SK-N-SH (cell line): ENCODE data around the gene RPRM.
"Not testable (repeated sequence)": the region's sequence is repeated elsewhere in the genome, so short reads cannot be mapped to it uniquely, and the experiment has no call there.

Experiments used
- CTCF ChIP-seq: fragments of 200-600 bp; sonication (generic); IDR thresholded peaks from 2 replicates; pipeline ENCODE4 v1.6.1; 2017; ENCODE audit warnings: antibody characterized with exemption, mild to moderate bottlenecking, moderate library complexity
- REST ChIP-seq: IDR thresholded peaks from 2 replicates; pipeline ENCODE4 v1.6.1; 2012; ENCODE audit warnings: mild to moderate bottlenecking, low read depth, low read length, moderate library complexity
- SMC3 ChIP-seq: IDR thresholded peaks from 2 replicates; pipeline ENCODE4 v1.6.1; 2012; ENCODE audit warnings: low read depth, low read length, improper control_type of control experiment
- TCF12 ChIP-seq: IDR thresholded peaks from 2 replicates; pipeline ENCODE4 v1.4.0; 2012
- USF2 ChIP-seq: fragments of 150-350 bp; IDR thresholded peaks from 2 replicates; pipeline ENCODE4 v1.6.1; 2017; ENCODE audit warnings: antibody characterized with exemption, low read length, low read depth, borderline replicate concordance
- YY1 ChIP-seq: IDR thresholded peaks from 2 replicates; pipeline ENCODE4 v1.4.0; 2012; ENCODE audit warnings: low read depth, mild to moderate bottlenecking

GRCh38 chr2:153440090-153440489 is 38.5 kb downstream of the RPRM start:
- not testable (repeated sequence) for TF ChIP-seq SMC3, USF2, TCF12, REST, CTCF, YY1
